Astrocyte of the hippocampus (primary cell): ENCODE measurements around the gene ZC3H12C.

Experiments
- DNase-seq: peaks from one replicate; pipeline ENCODE4 v3.0.0; 2011; ENCODE audit warnings: low read depth, low spot score

ZC3H12C gene

DNA sequence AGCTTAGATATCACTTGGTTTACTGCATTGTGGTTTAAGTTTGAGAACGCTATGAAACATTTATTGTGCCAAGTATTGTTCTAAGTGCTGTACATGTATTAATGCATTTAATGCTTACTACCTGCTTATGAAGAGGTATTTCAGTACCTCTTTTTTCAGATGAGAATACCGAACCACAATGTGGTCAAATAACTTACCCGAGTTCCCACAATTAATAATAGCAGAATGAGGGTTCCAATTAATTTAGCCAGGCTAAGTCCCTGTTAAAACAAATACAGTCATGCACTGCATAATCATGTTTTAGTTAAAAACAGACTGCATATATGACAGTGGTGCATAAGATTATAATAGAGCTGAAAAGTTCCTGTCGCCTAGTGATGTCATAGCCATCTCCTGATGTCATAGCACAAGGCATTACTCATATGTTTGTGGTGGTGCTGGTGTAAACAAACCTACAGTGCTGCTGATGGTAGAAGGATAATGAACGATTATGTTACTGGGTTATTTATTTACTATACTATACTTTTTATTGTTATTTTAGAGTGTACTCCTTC, 4.3 kb downstream of the ZC3H12C start:
- peak; percentile 34 for DNase-seq

DNA sequence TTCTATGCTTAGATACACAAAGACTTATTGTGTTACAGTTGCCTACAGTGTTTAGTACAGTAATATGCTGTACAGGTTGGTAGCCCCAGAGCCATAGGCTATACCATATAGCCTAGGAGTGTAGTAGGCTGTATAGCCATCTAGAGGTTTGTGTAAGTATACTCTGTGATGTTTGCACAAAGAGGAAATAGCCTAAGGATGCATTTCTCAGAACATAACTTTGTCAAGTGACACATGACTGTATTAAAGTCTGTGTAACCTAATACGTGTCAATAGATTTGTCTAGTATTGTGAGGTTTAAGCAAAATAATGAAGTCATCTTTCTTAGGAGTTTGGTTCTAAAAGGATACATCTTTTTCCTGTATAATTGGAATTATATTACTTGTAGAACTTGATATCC, 5.5 kb downstream of the ZC3H12C start:
- DNase-seq: no peak

DNA sequence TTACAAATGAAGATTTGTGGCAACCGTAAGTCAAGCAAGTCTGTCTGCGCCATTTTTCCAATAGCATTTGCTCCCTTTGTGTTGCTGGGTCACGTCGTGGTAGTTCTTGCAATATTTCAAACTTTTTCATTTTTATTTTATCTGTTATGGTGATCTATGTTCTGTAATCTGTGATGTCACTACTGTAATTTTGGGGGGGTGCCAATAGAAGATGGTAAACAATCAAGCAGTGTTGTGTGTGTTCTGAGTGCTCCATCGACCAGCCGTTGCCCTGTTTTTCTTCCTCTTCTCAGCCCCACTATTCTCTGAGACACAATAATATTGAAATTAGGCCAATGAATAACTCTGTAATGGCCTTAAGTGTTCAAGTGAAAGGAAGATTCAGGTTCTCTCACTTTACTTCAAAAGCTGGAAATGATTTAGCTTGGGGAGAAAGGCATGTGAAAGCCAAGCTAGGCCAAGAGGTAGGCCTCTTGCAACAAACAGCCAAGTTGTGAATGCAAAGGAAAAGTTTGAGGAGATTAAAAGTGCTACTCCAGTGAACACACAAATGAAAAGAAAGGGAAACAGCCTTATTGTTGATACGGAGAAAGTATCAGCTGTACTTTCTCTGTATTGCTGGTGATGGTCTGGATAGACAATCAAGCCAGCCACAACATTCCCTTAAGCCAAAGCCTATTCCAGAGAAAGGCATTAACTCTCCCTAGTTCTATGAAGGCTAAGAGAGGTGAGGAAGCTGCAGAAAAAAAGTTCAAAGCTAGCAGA, 7.5 kb downstream of the ZC3H12C start:
- DNase-seq: peak; percentile 31

DNA sequence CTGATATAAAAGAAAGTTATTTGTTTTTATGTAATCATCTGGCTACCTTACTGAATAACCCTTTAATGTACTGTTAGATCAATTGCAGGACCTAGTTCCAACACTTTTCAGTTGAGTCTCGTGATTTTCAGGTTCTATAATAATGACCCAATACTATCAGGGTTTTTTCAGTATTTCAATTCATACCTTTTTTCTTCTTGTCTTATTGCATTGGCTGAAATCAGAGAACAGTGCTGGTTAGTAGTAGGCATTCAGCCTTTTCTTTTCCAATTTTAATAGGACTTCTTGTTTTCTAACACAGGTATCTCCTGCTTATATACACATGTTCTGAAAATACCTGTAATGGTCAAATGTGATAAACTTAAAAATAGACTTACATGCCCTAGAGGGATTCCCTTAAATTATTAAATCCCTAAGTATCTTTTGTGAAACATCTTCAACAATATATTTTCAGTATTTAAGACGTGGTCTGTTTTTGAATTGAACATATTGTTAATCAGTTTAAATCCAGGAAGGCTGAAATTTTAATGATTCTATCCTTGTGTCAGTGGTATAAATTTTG, 13.6 kb downstream of the ZC3H12C start:
- no peak for DNase-seq

DNA sequence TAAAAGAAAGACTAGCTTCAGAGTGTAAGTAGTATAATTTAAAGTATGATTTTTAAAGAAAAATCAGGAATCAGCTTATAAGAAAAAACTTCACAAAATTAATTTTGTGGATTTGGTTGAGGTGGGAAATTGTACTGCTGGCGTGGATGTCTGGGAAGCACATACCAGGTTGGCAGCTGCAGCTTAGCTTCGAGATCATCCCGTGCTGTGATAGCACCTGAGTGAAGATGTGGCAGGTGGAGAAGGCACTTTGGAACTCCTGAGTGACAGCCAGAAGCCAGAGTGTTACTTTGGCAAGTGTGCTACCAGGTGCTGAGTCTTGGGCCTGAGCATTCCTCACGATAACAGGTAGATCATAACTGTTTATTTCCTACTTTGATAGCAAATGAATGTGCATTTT, 17.7 kb downstream of the ZC3H12C start:
- no peak for DNase-seq

DNA sequence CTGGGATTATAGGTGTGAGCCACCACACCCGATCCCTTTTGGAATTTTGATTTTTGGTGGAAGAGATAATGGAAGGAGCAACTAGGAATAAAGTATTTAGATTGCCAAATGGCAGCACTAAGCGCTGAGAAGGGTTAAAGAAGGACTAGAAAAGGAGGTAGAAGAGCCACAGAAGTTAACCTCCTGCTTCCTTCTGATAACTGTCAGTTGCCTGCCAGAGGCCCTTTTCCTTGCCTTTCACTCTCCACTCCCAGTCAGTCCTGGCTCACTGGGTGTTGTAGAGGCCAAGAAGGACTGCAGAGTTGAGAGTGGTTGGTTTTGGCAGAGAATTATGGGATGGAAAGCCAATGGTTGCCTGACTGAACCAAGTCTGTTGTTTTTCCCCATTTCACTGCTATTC, 19.3 kb downstream of the ZC3H12C start:
- no peak for DNase-seq

DNA sequence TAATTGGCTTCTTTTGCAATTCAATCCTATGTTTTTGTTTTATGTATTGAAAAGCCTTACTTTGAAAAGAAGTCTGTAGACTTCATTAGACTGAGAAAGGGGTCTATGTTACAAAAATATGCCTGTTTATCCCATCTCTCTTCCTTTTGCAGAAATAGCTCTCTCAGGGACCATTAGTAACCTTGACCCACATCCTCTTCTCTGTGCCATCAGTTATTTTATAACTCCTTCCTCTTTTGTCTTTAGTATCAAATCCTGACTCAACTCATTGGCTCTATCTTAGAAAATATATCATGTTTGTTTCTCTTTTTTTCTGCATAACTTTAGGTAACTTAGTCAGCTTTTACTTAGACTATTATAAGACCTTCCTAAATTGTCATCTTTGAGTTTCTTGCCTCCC, 20.3 kb downstream of the ZC3H12C start:
- DNase-seq: no peak

DNA sequence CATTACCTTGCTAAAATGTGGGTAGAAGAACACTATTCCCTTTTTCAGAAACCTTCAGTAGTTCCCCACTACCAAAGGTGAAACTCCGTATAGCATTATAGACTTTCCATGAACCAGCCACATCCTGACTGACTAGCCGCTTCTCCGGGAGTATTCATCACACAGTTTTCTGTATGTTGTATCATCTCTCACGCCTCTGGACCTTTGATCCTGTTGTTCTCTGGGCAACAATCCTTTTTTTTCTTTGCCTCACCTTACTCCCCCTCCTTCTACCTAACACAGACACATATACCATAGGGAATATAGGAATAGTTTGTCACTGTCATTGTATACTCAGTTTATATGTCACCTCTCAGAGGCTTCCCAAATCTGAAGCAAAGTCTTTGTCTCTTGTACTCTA, 20.8 kb downstream of the ZC3H12C start:
- no peak for DNase-seq

DNA sequence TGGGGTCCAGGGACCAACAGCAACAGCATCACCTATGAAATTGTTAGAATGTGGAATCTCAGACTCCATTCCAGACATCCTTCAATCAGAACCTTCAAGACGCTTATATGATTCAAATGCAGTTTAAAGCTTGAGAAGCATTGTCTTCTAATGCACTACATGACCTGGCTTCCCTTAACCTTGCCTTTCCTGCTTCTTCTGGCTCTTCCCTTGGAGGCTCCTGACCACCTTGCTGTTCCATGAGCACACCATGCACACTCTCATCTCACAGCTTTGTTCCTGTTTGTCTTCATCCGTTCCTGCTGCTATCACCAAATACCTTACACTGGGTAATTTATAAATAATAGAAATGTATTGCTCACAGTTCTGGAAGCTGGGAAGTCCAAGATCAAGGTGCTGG, 26.1 kb downstream of the ZC3H12C start:
- no peak for DNase-seq

DNA sequence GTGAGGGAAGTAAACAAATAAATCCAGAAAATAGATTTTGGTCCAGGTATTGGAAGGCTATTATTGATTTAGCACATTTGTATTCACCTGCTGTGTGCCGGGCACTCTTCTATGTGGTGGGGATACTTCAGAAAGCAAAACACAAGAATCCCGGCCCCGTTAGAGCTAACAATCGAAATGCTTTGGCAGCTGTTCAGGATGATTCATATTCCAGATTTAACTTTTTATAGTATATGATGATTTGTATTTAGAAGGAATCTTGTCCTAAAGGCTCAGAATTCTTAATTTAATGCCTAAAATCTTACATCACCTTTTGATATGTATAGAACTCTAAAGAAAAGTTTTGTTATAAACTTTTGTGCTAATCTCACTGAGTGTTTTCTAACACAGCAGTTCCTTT, 28.0 kb downstream of the ZC3H12C start:
- peak; percentile 70 for DNase-seq

DNA sequence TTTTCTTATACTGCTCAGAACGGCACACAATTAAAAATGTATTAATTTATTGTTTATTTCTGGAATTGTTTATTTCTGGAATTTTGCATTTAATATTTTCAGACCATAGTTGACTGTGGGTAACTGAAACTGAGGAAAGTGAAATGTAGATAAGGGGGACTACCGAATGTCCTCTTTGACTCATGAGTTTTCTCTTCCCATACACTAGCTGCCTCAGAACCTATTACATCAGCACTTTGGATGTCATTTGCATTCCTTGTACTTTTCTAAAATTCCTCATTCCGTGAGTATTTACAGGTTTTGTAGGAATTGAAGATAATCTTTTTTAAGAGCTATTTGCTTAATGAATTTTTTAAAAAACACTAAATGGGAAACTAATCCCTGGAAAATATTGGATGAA, 29.8 kb downstream of the ZC3H12C start:
- peak; percentile 73 for DNase-seq

DNA sequence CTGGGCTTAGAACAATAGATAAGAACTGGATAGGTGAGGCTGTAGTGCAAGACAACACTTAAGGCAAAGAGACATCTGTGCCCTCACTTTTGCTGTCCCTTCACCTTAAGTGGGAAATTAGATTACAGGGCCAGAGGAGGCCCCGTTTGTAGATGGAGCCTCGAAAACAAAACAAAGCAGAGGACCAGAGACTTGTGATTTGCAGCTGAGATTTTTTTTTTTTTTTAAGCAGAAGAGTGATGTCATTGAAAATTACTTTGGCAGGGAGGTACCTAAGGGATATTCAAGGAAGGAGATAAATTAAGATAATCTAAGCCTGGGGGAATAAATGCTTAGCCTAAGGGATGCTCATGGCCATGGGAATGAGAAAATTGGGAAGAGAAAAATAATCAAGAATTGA, 31.4 kb downstream of the ZC3H12C start:
- DNase-seq: no peak

DNA sequence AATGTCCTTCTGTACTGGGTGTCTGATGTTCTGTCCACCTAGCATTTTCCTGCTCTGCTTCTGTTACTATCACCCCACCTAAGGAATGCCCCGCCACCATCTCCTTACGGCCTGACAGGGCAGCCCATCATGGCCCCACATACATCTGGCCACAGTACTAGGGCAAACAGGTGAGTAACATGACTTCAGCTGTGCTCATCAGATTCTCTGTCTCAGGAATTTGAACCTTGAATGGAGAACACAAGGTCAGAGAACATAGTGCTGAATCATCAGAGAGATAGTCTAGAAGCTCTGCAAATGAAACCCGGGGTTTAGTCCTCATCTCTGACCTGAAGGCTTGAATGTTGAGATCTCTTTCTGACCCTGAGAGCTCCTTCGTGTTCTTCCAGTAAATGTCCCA, 32.4 kb downstream of the ZC3H12C start:
- DNase-seq: peak; percentile 31

DNA sequence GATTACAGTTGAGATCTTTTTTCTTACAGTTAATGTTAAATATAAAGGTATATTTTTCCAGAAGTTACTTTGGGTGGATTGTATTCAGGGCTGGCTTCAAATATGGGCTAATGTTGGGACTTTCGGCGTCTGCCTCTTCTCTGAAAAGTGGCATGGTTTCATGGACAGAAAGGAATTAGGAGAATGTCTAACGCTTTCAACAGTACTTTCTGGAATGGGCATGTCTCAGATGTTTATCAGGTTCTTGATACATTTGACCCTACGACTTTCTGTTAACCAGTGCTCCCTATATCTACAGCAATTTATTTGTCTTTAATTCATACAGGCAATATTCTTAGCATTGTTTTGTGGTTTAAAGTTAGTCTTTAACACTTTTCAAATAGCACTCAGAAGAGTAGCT, 33.7 kb downstream of the ZC3H12C start:
- peak; percentile 29 for DNase-seq

DNA sequence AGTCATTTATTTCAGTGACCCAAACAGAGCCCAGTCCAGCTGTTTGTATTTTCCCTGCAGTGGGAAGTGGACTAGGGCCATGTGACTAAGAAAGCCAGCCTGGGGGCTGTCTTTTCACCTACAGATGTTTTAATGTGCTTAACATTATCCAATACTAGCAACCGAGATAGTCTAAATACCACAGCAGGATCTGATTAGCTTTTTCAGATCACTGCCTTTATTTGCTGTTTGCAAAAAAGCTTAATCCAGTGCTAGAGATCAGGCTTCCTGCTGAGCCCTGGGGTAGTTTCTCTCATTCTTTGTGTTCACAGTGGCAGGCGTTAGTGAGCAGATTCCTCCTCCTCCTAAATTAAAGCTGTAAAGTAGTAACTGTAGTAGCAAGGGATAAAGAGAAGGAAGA, 35.0 kb downstream of the ZC3H12C start:
- DNase-seq: peak; percentile 50

DNA sequence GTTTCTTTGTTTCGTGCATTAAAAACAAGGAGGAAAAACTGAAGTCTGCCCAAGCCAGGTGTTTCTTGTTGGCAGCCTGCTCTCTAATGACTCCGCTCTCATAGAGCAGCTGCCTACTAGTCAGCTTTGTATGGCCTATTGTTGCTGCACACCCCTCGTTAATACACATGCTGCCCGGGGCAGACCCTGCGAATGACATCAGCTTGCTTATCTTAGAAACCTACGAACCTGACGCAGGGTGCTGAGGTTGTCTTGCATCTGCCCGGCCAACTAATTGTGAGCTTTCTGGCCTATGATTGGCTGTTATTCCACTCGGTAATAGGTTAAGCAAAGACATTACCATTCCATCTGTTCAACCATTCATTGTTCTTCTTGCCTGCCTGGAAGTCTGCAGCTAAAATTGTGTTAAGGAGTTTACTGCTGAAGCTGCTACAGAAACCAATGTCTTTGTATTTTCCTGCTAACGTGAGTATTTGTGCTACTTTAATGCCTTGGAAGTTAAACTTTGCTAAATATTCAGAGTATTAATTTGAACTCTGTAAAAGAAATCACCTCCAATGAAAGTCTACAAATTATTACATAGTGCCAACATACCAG, 37.5 kb downstream of the ZC3H12C start:
- DNase-seq: peak; percentile 85

DNA sequence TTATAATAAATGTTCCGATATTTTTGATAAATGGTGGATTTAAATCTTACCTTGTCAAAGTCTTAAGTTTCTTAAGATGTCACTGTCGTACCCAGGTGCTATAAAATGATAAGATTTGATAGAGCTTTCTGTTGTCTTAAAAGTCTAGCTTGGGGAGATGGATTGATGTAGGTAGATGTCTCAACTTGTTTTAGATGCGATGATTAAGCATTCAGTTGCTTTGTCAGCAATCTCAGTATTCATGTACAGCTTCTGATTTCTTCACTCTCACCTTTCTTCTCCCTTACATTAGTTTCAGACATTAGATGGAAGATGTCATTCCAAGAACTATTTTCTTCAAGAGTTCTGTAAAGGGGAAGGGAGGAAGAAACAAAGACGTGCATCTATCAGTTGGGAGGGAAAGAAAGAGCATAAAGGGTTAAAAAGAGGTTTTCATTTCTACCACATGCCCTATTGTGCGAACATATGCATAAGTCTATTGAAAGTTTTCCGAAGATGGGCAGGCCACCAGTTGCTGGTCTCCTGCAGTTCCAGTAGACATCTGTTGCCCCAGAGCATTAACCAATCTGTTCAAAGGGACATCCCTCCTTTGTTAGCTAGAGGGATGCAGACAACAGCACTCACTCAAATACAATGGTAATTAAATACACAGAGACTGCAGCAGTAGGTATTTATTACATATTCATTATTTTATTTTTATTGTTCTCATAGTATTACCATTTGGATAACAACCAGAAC, 38.4 kb downstream of the ZC3H12C start:
- peak; percentile 17 for DNase-seq

DNA sequence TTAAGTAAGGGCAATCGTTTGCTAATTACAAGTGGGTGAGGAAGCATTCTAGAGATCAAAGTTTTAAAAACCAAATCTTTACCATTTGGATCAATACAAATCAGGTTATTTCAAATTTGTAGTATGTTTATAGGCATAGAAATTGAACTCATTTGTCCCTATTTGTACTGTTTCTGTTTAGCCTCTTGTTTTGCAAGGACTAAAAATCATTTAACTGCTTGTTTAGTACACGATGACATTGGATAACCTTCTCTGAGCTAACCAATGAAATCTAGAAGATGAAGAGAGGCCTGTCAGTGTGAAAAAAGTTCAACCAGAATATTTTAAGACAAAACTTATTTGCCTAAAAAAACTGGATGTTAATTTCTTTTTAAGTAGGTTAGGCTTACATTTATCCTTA, 40.0 kb downstream of the ZC3H12C start:
- DNase-seq: no peak

DNA sequence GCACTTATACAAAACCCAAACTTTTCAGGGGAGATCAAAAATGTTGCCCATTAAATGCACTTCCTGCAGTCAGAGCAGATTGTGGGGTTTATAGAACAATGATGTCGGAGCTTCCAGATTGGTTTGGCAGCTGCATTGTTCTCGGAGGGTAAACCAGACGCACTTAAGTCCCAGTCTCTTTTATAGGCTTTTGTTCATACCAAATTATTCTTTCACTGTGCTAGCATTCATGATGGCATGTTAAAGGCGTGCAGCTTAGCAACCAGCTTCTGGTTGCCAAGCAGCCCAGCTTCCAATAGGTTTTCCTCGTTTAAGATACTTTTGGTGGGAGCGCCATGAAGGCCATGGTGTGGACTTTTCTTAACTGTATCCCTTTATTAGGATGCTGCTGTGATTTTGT, 40.9 kb downstream of the ZC3H12C start:
- peak; percentile 78 for DNase-seq

DNA sequence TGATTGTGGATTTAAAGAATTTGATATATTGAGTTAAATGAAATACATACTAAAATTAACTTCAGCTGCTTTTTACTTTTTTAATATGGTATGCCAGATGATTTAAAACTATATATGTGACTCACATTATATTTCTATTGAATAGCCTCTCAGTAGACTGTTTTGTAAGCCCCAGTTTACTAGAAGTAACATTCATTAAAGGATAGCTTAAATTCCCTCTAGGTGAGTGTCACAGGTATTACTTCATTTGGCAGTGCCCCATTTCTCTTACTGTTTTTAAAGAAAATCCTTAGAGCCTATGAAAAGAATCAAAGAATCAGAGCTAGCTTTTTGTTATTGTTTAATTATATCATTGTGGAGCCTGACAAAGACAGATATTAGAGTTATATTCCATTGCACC, 48.6 kb downstream of the ZC3H12C start:
- DNase-seq: no peak

DNA sequence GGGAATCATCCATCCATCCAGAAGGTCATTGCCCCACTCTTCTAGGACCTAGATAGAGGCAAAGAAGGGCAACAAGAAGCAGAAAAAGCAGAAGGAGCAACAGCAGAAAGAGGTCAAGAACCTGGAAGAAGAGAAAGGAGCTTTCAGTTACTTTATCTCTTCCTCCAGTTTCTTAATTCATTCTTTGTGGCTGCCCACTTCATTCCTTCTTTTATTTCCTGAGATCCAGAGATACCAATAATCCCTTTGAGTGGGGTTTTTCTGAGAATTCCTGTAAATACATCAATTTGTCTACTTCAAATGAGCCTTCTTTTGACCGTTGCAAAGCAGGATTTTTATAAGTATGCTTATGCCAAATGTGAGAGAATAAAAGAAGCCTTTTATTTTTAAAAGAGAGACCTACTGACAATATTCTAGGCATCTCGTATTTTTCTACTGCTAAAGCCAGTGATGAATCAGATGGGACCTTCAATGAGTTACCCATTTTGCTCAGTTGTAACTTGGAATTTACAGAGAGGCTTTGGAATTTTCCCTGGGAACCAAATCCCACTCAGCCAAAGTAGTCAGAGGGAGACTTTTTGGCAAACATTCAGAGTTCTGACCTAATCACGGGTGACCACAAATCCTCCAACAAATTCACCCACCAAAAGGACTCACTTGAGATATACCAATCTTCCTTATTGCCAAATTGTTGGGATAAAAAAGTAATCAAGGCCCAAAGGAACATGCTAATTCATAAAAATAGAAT, 54.9 kb downstream of the ZC3H12C start:
- peak; percentile 92 for DNase-seq
